Measurements from ENCODE around the gene REXO4. TPM values are rescaled to one million over a fixed set of nuclear protein-coding genes. Genes with fewer than 3 reads are reported as not detected.

Gene REXO4
- polyA plus RNA-seq, 1 of the 3 experiments (the other 2 are of a cell fraction) = 37.3 TPM

DNA sequence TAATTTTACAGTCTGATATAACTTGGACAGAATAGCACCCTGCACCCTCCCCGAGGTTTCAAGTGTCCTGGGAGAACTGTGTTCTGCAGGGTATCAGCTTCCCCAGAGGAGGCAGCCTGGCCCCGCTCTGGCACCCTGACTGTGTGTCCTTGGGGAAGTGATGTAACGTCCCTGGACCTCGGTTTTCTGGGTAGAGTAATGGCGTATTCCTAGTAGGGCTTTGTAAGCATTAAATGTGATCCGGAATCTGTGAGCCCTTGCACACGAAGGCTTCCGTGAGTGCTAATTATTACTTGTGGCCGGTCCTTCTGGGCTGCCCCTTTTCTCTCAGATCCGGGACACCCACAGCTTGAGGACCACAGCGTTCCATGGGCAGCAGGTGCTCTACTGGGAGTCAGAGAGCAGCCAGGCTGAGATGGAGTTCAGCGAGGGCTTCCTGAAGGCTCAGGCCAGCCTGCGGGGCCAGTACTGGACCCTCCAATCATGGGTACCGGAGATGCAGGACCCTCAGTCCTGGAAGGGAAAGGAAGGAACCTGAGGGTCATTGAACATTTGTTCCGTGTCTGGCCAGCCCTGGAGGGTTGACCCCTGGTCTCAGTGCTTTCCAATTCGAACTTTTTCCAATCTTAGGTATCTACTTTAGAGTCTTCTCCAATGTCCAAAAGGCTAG, 41.0 kb upstream of the REXO4 start:
- ChIA-PET POLR2A (interaction anchor here (0.8 to 2.0 kb wide), 10 partner anchors 9 to 177 kb away, joined by 3 to 15 read pairs (median 4); partner anchors contain the start of genes DBH, MED22, REXO4 and RPL7A), CTCF (interaction anchor here (0.9 to 1.6 kb wide), 6 partner anchors 9 to 271 kb away, joined by 3 to 8 read pairs (median 3); no protein-coding TSS in a partner anchor)
- no peaks in the 10 kb centered on the region for H3K27me3 ChIP-seq (ENCODE audit: insufficient read depth)
- 73% methylated on average over 7 of the region's 16 CpGs for WGBS (ENCODE audit: low lambda C conversion rate)
- H3K9me3 ChIP-seq = no peaks in the 10 kb centered on the region
- H4K20me1 ChIP-seq (ENCODE audit: insufficient read depth) = no peaks in the 10 kb centered on the region
- no peaks in the 10 kb centered on the region for H3K9me2 ChIP-seq
- peak overlapping the region; percentile 91 for H2AFZ ChIP-seq (ENCODE audit: low read depth)
- peaks cover 0 to 2% of the 10 kb centered on the region in 2 experiments for H3K36me3 ChIP-seq (replicated peaks in 1 of 2; ENCODE audit: control insufficient read depth in 1 of 2, insufficient read depth in 2 of 2, low read length in 1 of 2)
- no peak overlapping the region for H3K9ac ChIP-seq
- peak overlapping the region in 1 of 2 experiments; percentile 76; a peak in 2 of 4 replicates for H3K27ac ChIP-seq (ENCODE audit: low read depth in 2 of 2, low read length in 1 of 2)
- peak overlapping the region; percentile 78 to 85 for H3K4me3 ChIP-seq (ENCODE audit: low read depth in 2 of 2, low read length in 1 of 2)
- H3K79me2 ChIP-seq (ENCODE audit: insufficient read depth) = no peaks in the 10 kb centered on the region
- peak overlapping the region; percentile 93 for H3K4me2 ChIP-seq
- H3F3A ChIP-seq (replicated peaks; ENCODE audit: insufficient read depth) = peaks cover 2% of the 10 kb centered on the region
- peak; percentile 52 for DNase-seq
- H3K4me1 ChIP-seq (ENCODE audit: control insufficient read depth in 1 of 2, insufficient read depth in 2 of 2, low read depth in 1 of 2, low read length in 1 of 2) = peaks cover 0 to 26% of the 10 kb centered on the region in 2 experiments; a peak in 1 of 4 replicates
- TF ChIP-seq NFIC (IDR thresholded peaks at IDR 0.05; ENCODE audit: borderline replicate concordance) (no peak), CHD2 (IDR thresholded peaks at IDR 0.05; ENCODE audit: low read length, partially characterized antibody) (no peak), CTCF (IDR thresholded peaks at IDR 0.05) (no peak)

DNA sequence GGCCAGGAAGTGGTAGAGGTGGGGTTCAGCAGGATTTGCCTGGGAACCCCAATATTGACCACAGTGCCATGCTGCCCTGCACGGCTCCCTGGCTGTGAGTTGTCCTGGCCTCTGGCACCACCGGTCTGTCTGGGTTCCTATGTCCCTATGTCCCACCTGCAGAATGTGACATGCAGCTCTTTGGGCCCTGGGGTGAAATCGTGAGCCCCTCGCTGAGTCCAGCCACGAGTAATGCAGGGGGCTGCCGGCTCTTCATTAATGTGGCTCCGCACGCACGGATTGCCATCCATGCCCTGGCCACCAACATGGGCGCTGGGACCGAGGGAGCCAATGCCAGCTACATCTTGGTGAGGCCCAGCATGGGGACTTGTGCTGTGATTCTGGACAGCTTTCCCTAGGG, 39.9 kb upstream of the REXO4 start:
- Histone ChIP-seq H2AFZ (ENCODE audit: low read depth) (no peak overlapping the region), H3K4me3 (ENCODE audit: low read depth in 2 of 2, low read length in 1 of 2) (no peak overlapping the region), H3K9me3 (no peaks in the 10 kb centered on the region), H4K20me1 (ENCODE audit: insufficient read depth) (no peaks in the 10 kb centered on the region), H3K4me2 (no peak overlapping the region), H3K36me3 (replicated peaks in 1 of 2; ENCODE audit: control insufficient read depth in 1 of 2, insufficient read depth in 2 of 2, low read length in 1 of 2) (no peaks in the 10 kb centered on the region), H3K27ac (ENCODE audit: low read depth in 2 of 2, low read length in 1 of 2) (no peak overlapping the region), H3K4me1 (ENCODE audit: control insufficient read depth in 1 of 2, insufficient read depth in 2 of 2, low read depth in 1 of 2, low read length in 1 of 2) (peaks cover 0 to 28% of the 10 kb centered on the region in 2 experiments; a peak in 1 of 4 replicates), H3F3A (replicated peaks; ENCODE audit: insufficient read depth) (peaks cover 2% of the 10 kb centered on the region), H3K27me3 (ENCODE audit: insufficient read depth) (no peaks in the 10 kb centered on the region), H3K9me2 (no peaks in the 10 kb centered on the region), H3K79me2 (ENCODE audit: insufficient read depth) (no peaks in the 10 kb centered on the region), H3K9ac (no peak overlapping the region)
- ChIA-PET POLR2A (no interaction called here), CTCF (interaction anchor here (1.1 to 1.7 kb wide), 4 partner anchors 8 to 21 kb away, joined by 3 to 5 read pairs (median 4); no protein-coding TSS in a partner anchor)
- WGBS (ENCODE audit: low lambda C conversion rate) = 95% methylated on average over 10 of the region's 11 CpGs
- DNase-seq = no peak
- no peak for TF ChIP-seq ZBTB33 (IDR thresholded peaks at IDR 0.05; ENCODE audit: borderline replicate concordance, low read depth)
- TF ChIP-seq FOSL2 (IDR thresholded peaks at IDR 0.05; ENCODE audit: borderline replicate concordance, low read depth) = no peak
- TF ChIP-seq, protein P1, sequence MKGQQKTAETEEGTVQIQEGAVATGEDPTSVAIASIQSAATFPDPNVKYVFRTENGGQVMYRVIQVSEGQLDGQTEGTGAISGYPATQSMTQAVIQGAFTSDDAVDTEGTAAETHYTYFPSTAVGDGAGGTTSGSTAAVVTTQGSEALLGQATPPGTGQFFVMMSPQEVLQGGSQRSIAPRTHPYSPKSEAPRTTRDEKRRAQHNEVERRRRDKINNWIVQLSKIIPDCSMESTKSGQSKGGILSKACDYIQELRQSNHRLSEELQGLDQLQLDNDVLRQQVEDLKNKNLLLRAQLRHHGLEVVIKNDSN (IDR thresholded peaks at IDR 0.05; ENCODE audit: borderline replicate concordance, low read depth) = no peak
